GM12801 (cell line): ENCODE data around the gene ANKRD27.

Experiments used
- TF ChIP-seq, protein P1 (sequence below): IDR thresholded peaks from one replicate; pipeline ENCODE4 v1.5.1; 2011; ENCODE audit warnings: control low read depth; ENCODE audit not compliant: insufficient read length; ENCODE audit errors: extremely low read depth

The ANKRD27 gene

DNA sequence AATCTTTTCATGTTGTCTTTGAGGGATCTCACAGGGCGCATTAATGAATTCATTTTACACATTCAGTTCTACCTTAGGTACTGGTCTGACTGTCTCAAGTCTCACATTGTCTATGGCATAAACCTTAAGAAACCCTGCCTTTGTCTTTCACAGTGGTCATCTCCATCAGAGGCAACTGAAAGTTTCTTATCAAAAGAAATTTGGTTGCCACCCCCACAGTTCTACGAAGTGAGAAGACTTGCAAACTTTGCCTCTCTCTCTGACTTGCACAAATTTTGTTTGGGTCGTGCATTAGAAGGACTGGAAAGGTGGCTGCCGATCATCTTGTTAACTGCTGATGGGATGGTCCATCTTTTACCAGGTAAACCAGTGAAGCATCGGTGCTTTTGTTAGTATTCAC lies 34.1 kb upstream of the ANKRD27 start:
- TF ChIP-seq, protein P1, sequence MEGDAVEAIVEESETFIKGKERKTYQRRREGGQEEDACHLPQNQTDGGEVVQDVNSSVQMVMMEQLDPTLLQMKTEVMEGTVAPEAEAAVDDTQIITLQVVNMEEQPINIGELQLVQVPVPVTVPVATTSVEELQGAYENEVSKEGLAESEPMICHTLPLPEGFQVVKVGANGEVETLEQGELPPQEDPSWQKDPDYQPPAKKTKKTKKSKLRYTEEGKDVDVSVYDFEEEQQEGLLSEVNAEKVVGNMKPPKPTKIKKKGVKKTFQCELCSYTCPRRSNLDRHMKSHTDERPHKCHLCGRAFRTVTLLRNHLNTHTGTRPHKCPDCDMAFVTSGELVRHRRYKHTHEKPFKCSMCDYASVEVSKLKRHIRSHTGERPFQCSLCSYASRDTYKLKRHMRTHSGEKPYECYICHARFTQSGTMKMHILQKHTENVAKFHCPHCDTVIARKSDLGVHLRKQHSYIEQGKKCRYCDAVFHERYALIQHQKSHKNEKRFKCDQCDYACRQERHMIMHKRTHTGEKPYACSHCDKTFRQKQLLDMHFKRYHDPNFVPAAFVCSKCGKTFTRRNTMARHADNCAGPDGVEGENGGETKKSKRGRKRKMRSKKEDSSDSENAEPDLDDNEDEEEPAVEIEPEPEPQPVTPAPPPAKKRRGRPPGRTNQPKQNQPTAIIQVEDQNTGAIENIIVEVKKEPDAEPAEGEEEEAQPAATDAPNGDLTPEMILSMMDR, result no peak

DNA sequence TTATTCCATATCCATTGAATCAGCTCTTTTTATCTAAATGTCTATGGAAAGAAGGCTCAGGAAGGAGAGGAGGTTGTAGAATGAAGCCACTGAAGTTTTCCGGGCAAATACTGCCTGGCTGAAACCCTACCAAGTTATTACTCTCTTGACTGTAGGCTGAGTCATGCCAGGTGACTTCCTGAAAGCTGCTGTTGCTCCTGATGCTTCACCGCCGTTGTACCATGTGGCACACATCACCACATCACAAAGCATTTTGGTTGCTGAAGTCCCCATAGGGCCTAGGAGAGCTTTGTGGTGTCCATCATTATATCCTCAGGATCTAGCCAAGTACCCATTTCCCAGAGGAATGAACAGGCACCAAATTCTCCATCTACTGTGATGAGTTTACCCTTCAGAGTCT lies 33.5 kb upstream of the ANKRD27 start:
- TF ChIP-seq, protein P1, result no peak

DNA sequence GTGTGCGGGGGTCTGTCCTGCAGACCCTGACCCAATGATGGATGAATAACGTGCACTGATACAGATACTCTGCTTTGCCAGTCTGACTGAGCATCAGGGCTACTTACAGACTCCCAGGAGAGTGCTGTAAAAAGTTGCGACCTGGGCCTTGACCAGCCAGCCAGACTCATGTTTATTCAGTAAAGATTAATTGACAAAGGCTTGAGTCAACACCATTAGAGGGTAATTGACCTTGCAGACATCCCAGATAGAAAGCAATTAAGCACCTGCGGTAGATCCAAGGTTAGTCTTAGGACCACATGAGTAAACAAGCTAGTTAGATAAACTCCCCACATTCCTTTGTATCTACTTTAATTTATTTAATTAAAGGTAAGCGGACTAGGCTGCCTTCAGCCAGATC lies 27.0 kb upstream of the ANKRD27 start:
- TF ChIP-seq, protein P1, result no peak

DNA sequence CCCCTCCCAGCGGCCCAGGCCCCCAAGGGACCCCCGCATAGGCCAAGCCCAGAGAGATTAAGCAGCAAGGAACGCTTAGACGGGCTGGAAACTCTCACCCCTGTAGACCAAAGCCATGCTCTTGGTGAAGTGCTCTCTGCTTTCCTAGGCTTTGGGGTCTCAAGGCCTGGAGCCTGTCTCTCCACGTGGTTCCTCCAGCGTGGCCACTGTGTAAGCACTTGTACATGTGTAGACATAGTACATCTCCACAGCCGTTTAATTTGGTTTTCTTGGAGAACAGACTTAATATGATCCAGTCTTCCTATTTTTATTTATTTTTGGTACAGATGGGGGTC lies 17.7 kb upstream of the ANKRD27 start:
- TF ChIP-seq, protein P1, result no peak

DNA sequence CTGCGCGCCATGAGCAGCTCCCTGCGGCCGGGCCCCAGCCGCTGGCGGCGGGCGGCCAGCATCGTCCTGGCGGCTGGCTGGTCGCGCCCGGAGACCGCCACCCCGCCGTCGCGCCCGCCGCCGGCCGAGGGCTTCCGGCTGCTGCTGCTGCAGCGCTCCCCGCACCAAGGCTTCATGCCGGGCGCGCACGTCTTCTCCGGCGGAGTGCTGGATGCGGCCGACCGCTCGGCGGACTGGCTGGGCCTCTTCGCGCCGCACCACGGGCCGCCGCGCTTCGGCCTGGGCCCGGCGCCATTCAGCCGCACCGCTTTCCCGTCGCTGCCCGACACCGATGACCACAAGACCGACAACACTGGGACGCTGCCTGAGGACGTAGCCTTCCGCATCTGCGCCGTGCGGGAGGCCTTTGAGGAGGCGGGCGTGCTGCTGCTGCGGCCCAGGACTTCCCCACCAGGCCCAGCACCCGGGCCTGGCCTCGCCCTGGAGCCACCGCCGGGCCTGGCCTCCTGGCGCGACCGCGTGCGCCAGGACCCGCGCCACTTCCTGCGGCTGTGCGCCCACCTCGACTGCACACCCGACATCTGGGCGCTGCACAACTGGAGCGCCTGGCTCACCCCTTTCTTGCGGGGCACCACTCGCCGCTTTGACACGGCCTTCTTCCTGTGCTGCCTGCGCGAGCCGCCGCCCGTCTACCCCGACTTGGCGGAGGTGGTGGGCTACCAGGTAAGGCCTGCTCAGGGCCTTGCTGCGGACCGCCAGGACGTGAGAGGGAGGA lies 17.2 kb upstream of the ANKRD27 start:
- TF ChIP-seq, protein P1, result no peak

DNA sequence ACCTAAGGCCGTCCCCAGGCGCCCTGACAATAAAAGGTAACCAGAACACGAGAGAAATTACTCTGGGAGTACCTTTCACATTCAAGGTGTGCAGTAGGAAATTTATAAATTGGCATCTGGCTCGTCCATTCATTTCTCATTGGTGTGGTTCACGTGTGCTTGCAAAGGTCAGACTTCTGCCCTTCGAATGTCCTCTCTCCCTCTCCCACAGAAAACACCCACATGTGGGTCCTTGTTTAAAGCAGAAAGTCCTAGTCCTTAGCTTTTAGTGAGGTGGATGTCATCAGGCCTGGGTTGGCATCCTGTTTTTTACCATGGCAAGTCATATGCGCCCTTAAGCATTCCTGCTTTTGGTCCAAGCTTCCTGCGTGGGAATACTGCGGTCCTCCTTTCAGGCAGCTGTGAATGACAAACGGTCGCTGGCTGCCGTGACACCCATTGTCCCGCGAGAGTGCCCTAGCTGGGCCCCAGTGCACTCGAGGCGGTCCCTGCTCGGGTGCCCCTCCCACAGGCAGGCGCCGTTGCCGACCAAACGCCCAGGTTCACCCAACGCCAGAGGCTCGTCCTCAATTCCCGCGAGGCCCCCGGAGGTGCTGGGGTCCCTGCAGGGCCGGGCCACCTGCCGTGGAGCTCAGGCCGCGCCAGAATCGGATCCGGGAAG lies 16.4 kb upstream of the ANKRD27 start, which contains the start of gene NUDT19:
TSS of gene NUDT19 (plus strand) at position 531 of the 661 bp plus-strand sequence. CDS start 140 bp downstream, outside the sequence.
- TF ChIP-seq, protein P1, result no peak

DNA sequence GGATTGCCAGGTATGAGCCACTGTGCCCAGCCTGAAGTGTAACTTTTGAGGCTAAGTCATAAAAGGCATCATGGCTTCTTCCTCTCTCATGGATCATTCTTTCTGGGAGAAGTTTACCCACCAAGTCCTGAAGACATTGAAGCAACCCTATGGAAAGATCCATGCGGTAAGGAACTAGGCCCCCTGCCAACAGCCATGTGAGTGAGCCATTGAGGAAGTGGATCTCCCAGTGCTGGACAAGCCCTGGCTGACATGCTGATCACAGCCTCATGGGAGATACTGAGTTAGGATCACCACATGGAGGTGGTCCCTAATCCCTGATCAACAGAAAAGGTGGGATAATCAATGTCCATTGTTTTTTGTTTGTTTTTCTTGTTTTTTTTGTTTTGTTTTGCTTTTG lies 13.3 kb upstream of the ANKRD27 start:
- TF ChIP-seq, protein P1, result no peak
